K562 (cell line): ENCODE measurements around the gene KIFAP3. TPM values are rescaled to one million over a fixed set of nuclear protein-coding genes. Genes with fewer than 3 reads are reported as not detected.

Experiments used
- MGA ChIP-seq: fragments of 450-650 bp; IDR thresholded peaks from 2 replicates; pipeline ENCODE4 v1.6.1; 2016; ENCODE audit warnings: mild to moderate bottlenecking, moderate library complexity
- polyA plus RNA-seq, 8 experiments: library from polyadenylated mRNA; depleted of rRNA in 4 of 8; stranded (reverse) in 5 of 8; unstranded in 3 of 8; fragments of >200 nt; fragmentation: Nextera tagmentation in 2 of 8; fragmentation: Illumina TruSeq in 1 of 8; extraction: Ambion mirVana in 2 of 8; extraction: Trizol in 1 of 8; gene quantifications; 2 replicates each; pipeline versions ENCODE4 v1.2.1 to v1.2.3, GENCODE V29; 2011 to 2014; ENCODE audit warnings: inconsistent platforms in 1 of 8, missing spikeins in 1 of 8
- total RNA-seq, 7 experiments: library from RNA; depleted of rRNA in 6 of 7; stranded (reverse); fragments of >200 nt in 6 of 7; fragmentation: Illumina TruSeq in 2 of 7; extraction: Trizol in 2 of 7; gene quantifications; 2 replicates each; pipeline versions ENCODE4 v1.2.1 to v1.2.3, GENCODE V29; 2011 to 2021; ENCODE audit warnings: low replicate concordance in 1 of 7

KIFAP3 gene
- total and polyA plus RNA-seq, 9 of the 15 experiments (the other 6 are each of a cell fraction or from before 2014, with no cell fraction given): 8.8 to 17.5 (median 11.8) TPM

- peak; percentile 36; the same call in 1 of the 2 replicates for TF ChIP-seq MGA
Observed at GRCh38 chr1:170094697-170095616, 20.5 kb upstream of the KIFAP3 start (continued).
